Thoracic aorta (tissue), 2 donors: Measurements from ENCODE around the gene CTDP1. TPM values are rescaled to one million over a fixed set of nuclear protein-coding genes. Genes with fewer than 3 reads are reported as not detected.

Experiments
- ATAC-seq: fragments of 150-250 bp; one replicate; pipeline ENCODE4 v1.8.0; 2017; ENCODE audit warnings: low read depth; ENCODE audit not compliant: insufficient number of reproducible peaks, low FRiP score
- DNase-seq: peaks from one replicate; pipeline ENCODE4 v3.0.0-alpha.2; 2020; ENCODE audit warnings: low spot score
- H3K27ac ChIP-seq, 2 donors: fragments of 200-600 bp; sonication (generic); 1 replicate in 1 of 2; 2 replicates in 1 of 2; pipeline ENCODE4 v1.5.1; 2016; ENCODE audit warnings: mild to moderate bottlenecking in 2 of 2, moderate library complexity in 2 of 2
- H3K27me3 ChIP-seq: fragments of 200-600 bp; sonication (generic); replicated peaks from 2 replicates; pipeline ENCODE4 v1.6.0; 2016; ENCODE audit warnings: mild to moderate bottlenecking; ENCODE audit not compliant: insufficient read depth
- H3K36me3 ChIP-seq: fragments of 200-600 bp; sonication (generic); one replicate; pipeline ENCODE4 v1.5.1; 2016
- H3K4me1 ChIP-seq, 2 donors: fragments of 200-600 bp; sonication (generic); 1 replicate in 1 of 2; 2 replicates in 1 of 2; pipeline versions ENCODE4 v1.5.1 to v1.6.0; 2016; ENCODE audit warnings: low read depth in 2 of 2, mild to moderate bottlenecking in 1 of 2; ENCODE audit not compliant: control insufficient read depth in 1 of 2
- H3K4me3 ChIP-seq: fragments of 200-600 bp; sonication (generic); 2 replicates; pipeline ENCODE4 v1.5.1; 2016; ENCODE audit warnings: mild to moderate bottlenecking
- H3K9me3 ChIP-seq: fragments of 200-600 bp; sonication (generic); 2 replicates; pipeline ENCODE4 v1.5.1; 2016
- total RNA-seq, 2 donors: library from RNA; depleted of rRNA; stranded (reverse); fragments of >200 nt; gene quantifications; one replicate each; pipeline versions ENCODE4 v1.1.0 to v1.2.3, GENCODE V29; 2016
- TF ChIP-seq, protein P1 (sequence below): fragments of 200-600 bp; sonication (generic); IDR thresholded peaks from one replicate; pipeline ENCODE4 v1.5.1; 2019; ENCODE audit warnings: antibody characterized with exemption

Gene CTDP1
- total RNA-seq, 2 donors from 2014 or later: 25.0 to 28.0 TPM

DNA sequence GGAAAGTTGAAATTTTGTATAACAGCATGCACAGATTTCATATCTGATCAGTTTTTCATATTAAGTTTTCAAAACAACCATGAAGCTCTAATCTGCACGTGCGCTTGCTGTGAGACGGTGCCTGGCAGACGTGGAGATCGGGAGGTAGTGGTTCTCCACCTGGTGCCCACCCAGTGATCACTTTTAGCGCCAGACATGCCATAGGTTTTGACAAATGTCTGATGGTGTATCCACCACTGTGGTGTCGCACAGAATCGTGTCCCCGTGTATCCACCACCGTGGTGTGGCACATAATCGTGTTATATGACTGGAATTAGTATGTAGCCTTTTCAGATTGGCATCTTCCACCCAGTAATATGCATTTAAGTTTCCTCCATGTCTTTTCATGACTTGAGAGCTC lies 77.2 kb downstream of the CTDP1 start:
- Histone ChIP-seq H3K9me3 (peaks cover 5% of the 10 kb centered on the region), H3K27me3 (no peaks in the 10 kb centered on the region), H3K27ac (no peak overlapping the region), H3K36me3 (peaks cover 26% of the 10 kb centered on the region), H3K4me3 (no peak overlapping the region), H3K4me1 (no peaks in the 10 kb centered on the region)
- ATAC-seq (no peak), DNase-seq (no peak)
- TF ChIP-seq, protein P1, sequence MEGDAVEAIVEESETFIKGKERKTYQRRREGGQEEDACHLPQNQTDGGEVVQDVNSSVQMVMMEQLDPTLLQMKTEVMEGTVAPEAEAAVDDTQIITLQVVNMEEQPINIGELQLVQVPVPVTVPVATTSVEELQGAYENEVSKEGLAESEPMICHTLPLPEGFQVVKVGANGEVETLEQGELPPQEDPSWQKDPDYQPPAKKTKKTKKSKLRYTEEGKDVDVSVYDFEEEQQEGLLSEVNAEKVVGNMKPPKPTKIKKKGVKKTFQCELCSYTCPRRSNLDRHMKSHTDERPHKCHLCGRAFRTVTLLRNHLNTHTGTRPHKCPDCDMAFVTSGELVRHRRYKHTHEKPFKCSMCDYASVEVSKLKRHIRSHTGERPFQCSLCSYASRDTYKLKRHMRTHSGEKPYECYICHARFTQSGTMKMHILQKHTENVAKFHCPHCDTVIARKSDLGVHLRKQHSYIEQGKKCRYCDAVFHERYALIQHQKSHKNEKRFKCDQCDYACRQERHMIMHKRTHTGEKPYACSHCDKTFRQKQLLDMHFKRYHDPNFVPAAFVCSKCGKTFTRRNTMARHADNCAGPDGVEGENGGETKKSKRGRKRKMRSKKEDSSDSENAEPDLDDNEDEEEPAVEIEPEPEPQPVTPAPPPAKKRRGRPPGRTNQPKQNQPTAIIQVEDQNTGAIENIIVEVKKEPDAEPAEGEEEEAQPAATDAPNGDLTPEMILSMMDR: no peak

DNA sequence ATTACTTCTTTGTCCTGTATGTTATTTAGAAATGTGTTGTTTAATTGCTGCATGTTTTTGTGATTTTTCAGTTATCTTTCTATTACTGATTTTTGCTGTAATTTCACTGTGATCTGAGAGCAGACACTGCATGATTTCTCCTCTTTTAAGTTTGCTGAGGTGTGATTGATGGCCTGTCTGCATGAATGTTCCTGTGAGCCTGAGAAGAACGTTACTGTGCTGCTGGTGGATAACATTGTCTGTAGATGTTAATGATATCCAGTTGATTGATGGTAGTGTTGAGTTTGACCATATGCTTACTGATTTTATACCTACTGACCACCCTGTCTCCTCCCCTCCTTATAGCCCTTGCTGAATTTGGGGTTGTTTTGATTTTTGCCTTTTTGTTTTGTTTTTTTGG lies 80.7 kb downstream of the CTDP1 start:
- H3K27me3 ChIP-seq: no peaks in the 10 kb centered on the region
- H3K9me3 ChIP-seq: peaks cover 5% of the 10 kb centered on the region
- H3K27ac ChIP-seq: no peak overlapping the region
- TF ChIP-seq, protein P1: no peak
- peaks cover 3% of the 10 kb centered on the region for H3K36me3 ChIP-seq
- no peak overlapping the region for H3K4me3 ChIP-seq
- ATAC-seq (no peak), DNase-seq (no peak)
- H3K4me1 ChIP-seq: no peaks in the 10 kb centered on the region

DNA sequence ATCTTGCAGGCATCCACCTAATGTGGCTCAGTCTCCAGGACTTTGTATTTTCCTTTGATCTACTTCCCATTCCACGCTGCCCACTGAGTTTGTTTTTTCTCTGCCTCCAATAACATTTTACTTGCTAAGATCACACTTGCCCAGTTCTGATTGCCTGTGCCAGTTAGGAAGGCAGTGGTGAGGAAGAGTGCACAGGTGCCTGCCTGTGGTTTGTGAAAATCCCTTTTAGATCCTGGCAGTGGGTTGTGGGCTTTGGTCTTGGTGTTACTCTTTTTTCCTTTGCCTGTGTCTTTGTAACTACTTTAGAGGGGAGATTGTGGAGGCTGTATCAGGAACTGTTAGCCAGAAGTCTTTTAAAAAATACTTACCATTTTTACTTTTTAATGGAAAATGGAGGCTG lies 81.3 kb downstream of the CTDP1 start:
- H3K4me1 ChIP-seq: no peaks in the 10 kb centered on the region
- DNase-seq (no peak), ATAC-seq (no peak)
- H3K27ac ChIP-seq: no peak overlapping the region
- H3K9me3 ChIP-seq: peaks cover 5% of the 10 kb centered on the region
- TF ChIP-seq, protein P1: no peak
- no peaks in the 10 kb centered on the region for H3K27me3 ChIP-seq
- H3K36me3 ChIP-seq: no peaks in the 10 kb centered on the region
- H3K4me3 ChIP-seq: no peak overlapping the region

DNA sequence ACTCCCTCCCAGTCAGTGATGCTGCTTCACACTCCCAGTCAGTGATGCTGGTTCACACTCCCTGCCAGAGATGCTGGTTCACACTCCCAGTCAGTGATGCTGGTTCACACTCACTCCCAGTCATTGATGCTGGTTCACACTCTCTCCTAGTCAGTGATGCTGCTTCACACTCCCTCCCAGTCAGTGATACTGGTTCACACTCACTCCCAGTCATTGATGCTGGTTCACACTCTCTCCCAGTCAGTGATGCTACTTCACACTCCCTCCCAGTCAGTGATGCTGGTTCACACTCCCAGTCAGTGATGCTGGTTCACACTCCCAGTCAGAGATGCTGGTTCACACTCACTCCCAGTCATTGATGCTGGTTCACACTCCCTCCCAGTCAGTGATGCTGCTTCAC lies 83.8 kb downstream of the CTDP1 start:
- ATAC-seq: no peak
- H3K4me1 ChIP-seq: no peaks in the 10 kb centered on the region
- DNase-seq: no peak
- H3K36me3 ChIP-seq: no peaks in the 10 kb centered on the region
- H3K27ac ChIP-seq: no peak overlapping the region
- peaks cover 8% of the 10 kb centered on the region for H3K9me3 ChIP-seq
- TF ChIP-seq, protein P1: no peak
- no peaks in the 10 kb centered on the region for H3K27me3 ChIP-seq
- H3K4me3 ChIP-seq: no peak overlapping the region

DNA sequence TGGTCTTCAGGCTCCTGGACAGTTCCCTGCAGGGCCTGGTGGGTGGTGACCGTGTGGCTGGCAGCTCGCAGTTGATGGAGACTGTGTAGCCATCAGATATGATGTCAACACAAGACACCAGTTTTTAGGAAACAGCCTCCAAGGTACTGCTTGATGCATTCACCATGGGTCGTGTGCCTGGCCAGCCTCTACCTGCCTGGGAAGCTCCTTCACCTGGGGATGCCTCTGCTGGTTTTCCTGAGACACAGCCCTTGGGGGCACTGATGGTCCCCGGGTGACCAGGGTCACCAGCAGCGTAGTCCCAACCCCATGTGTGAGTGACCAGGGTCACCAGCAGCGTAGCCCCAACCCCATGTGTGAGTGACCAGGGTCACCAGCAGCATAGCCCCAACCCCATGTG lies 84.5 kb downstream of the CTDP1 start:
- Histone ChIP-seq H3K27me3 (no peaks in the 10 kb centered on the region), H3K27ac (no peak overlapping the region), H3K4me1 (no peaks in the 10 kb centered on the region), H3K36me3 (no peaks in the 10 kb centered on the region), H3K9me3 (peaks cover 8% of the 10 kb centered on the region), H3K4me3 (no peak overlapping the region)
- TF ChIP-seq, protein P1: no peak
- DNase-seq: no peak
- no peak for ATAC-seq
